OCI-LY3 (cell line): ENCODE data around the gene NASP.

ENCODE experiments used
- H2AFZ ChIP-seq: fragments of 200-600, 300-600 bp; shearing (Covaris generic); 2 replicates; pipeline ENCODE4 v1.6.0; 2014; ENCODE audit warnings: antibody characterized with exemption, low read depth, low read length
- H3K27ac ChIP-seq: fragments of 200-600, 300-600 bp; sonication (generic); 2 replicates; pipeline ENCODE4 v1.5.1; 2014; ENCODE audit warnings: mild to moderate bottlenecking, low read length, moderate library complexity, mixed read lengths
- H3K27me3 ChIP-seq: fragments of 200-600, 300-600 bp; sonication (generic); 2 replicates; pipeline ENCODE4 v1.6.1; 2014; ENCODE audit warnings: low read depth, low read length, mixed read lengths
- H3K36me3 ChIP-seq: fragments of 200-600, 300-600 bp; sonication (generic); replicated peaks from 2 replicates; pipeline ENCODE3; 2014; ENCODE audit warnings: low read depth, low read length, mixed read lengths
- H3K4me1 ChIP-seq: fragments of 300-600, 200-600 bp; sonication (generic); 2 replicates; pipeline ENCODE4 v1.6.1; 2014; ENCODE audit warnings: low read length, mixed read lengths
- H3K4me2 ChIP-seq: fragments of 200-600, 300-600 bp; sonication (generic); 2 replicates; pipeline ENCODE4 v1.6.1; 2014; ENCODE audit warnings: low read length, mixed read lengths
- H3K4me3 ChIP-seq: fragments of 300-600, 200-600 bp; sonication (generic); 2 replicates; pipeline ENCODE4 v1.5.1; 2014; ENCODE audit warnings: antibody characterized with exemption, mild to moderate bottlenecking, low read length, moderate library complexity
- H3K79me2 ChIP-seq: fragments of 300-600, 200-600 bp; shearing (Covaris generic); 2 replicates; pipeline ENCODE4 v1.6.1; 2014; ENCODE audit warnings: mild to moderate bottlenecking, low read length, mixed read lengths
- H3K9ac ChIP-seq: fragments of 300-600, 200-600 bp; shearing (Covaris generic); 2 replicates; pipeline ENCODE4 v1.6.0; 2014; ENCODE audit warnings: mild to moderate bottlenecking, low read length, moderate library complexity
- H3K9me3 ChIP-seq: fragments of 200-600, 300-600 bp; shearing (Covaris generic); 2 replicates; pipeline ENCODE4 v1.6.1; 2014; ENCODE audit warnings: low read length, mixed read lengths; ENCODE audit not compliant: insufficient read depth
- H4K20me1 ChIP-seq: fragments of 200-600, 300-600 bp; sonication (generic); 2 replicates; pipeline ENCODE4 v1.6.1; 2016; ENCODE audit warnings: low read length, mixed read lengths; ENCODE audit not compliant: insufficient read depth
- EZH2phosphoT487 ChIP-seq: fragments of 200-600 bp; shearing (Covaris generic); IDR thresholded peaks from 2 replicates; pipeline ENCODE4 v1.6.1; 2018; ENCODE audit warnings: antibody characterized with exemption, mixed run types, low read depth
- TF ChIP-seq, protein P1 (sequence below): fragments of 200-600, 300-600 bp; sonication (generic); IDR thresholded peaks from 2 replicates; pipeline ENCODE4 v1.5.1; 2014; ENCODE audit warnings: antibody characterized with exemption, low read length, low read depth

NASP gene

DNA sequence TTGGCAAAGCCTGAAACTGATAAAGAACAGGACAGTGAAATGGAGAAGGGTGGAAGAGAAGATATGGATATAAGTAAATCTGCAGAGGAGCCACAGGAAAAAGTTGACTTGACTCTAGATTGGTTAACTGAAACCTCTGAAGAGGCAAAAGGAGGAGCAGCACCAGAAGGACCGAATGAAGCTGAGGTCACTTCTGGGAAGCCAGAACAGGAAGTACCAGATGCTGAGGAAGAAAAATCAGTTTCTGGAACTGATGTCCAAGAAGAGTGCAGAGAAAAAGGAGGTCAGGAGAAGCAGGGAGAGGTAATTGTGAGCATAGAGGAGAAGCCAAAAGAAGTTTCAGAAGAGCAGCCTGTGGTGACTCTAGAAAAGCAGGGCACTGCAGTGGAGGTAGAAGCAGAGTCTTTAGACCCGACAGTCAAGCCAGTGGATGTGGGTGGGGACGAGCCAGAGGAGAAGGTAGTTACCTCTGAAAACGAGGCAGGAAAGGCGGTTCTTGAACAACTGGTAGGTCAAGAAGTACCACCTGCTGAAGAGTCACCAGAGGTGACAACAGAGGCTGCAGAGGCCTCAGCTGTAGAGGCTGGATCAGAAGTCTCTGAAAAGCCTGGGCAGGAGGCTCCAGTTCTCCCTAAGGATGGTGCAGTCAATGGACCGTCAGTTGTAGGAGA lies 23.7 kb downstream of the NASP start:
- peaks cover 24% of the 10 kb centered on the region for H3K79me2 ChIP-seq
- TF ChIP-seq, protein P1, sequence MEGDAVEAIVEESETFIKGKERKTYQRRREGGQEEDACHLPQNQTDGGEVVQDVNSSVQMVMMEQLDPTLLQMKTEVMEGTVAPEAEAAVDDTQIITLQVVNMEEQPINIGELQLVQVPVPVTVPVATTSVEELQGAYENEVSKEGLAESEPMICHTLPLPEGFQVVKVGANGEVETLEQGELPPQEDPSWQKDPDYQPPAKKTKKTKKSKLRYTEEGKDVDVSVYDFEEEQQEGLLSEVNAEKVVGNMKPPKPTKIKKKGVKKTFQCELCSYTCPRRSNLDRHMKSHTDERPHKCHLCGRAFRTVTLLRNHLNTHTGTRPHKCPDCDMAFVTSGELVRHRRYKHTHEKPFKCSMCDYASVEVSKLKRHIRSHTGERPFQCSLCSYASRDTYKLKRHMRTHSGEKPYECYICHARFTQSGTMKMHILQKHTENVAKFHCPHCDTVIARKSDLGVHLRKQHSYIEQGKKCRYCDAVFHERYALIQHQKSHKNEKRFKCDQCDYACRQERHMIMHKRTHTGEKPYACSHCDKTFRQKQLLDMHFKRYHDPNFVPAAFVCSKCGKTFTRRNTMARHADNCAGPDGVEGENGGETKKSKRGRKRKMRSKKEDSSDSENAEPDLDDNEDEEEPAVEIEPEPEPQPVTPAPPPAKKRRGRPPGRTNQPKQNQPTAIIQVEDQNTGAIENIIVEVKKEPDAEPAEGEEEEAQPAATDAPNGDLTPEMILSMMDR = no peak
- no peak for TF ChIP-seq EZH2phosphoT487
- H3K4me1 ChIP-seq = peaks cover 9% of the 10 kb centered on the region
- H3K9me3 ChIP-seq = no peaks in the 10 kb centered on the region
- no peak overlapping the region for H3K4me2 ChIP-seq
- H2AFZ ChIP-seq = no peak overlapping the region
- H3K27ac ChIP-seq = no peak overlapping the region
- H4K20me1 ChIP-seq = peaks cover 27% of the 10 kb centered on the region
- H3K4me3 ChIP-seq = no peak overlapping the region
- peaks cover 43% of the 10 kb centered on the region for H3K36me3 ChIP-seq
- H3K27me3 ChIP-seq = no peaks in the 10 kb centered on the region
- no peak overlapping the region for H3K9ac ChIP-seq

DNA sequence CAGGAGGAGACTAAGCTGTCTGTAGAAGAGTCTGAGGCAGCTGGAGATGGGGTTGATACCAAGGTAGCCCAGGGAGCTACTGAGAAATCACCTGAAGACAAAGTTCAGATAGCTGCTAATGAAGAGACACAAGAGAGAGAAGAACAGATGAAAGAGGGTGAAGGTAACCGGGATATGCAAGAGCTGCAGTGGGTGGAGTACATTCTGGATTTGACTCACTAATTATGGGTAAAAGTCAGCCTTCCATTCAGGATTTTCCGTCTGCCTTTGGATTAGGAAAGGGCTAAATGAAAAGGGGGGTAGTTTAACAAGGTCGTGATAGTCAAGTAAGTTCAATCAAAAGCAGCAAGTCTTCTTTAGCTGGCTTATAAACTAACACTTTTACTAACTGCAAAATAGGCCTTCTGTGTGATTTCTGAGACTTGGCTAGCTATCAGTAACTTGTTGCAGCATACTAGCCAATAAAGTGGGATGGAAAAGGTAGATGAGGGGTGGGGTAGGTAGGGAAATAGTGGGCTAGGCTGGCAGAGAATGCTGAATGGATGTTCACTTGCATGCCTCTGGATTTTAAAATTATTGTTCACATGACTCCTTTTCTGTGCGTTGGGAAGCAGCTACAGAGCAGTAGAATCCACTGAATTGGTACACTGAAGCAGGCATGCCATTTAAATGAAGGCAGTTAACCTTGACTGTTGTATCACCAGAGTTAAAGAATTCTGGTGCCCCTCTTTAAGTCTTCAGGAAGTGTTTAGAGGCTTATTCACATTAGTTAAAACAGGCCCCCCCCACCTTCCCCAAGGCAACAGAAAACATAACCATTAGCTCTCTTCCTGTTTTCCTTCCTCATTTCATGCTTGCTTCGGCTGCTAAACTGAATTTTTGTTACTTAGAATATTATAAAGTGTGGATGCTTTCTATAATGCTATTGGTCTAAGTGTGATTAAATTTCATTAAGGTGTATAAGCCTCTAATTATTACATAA lies 24.6 kb downstream of the NASP start:
- H3K4me2 ChIP-seq = no peak overlapping the region
- no peaks in the 10 kb centered on the region for H3K9me3 ChIP-seq
- no peak overlapping the region for H3K27ac ChIP-seq
- no peaks in the 10 kb centered on the region for H3K27me3 ChIP-seq
- TF ChIP-seq, protein P1 = no peak
- no peak for TF ChIP-seq EZH2phosphoT487
- peaks cover 9% of the 10 kb centered on the region for H3K4me1 ChIP-seq
- H2AFZ ChIP-seq = no peak overlapping the region
- peaks cover 19% of the 10 kb centered on the region for H4K20me1 ChIP-seq
- no peak overlapping the region for H3K9ac ChIP-seq
- H3K36me3 ChIP-seq = peaks cover 49% of the 10 kb centered on the region
- H3K4me3 ChIP-seq = no peak overlapping the region
- H3K79me2 ChIP-seq = peaks cover 18% of the 10 kb centered on the region

DNA sequence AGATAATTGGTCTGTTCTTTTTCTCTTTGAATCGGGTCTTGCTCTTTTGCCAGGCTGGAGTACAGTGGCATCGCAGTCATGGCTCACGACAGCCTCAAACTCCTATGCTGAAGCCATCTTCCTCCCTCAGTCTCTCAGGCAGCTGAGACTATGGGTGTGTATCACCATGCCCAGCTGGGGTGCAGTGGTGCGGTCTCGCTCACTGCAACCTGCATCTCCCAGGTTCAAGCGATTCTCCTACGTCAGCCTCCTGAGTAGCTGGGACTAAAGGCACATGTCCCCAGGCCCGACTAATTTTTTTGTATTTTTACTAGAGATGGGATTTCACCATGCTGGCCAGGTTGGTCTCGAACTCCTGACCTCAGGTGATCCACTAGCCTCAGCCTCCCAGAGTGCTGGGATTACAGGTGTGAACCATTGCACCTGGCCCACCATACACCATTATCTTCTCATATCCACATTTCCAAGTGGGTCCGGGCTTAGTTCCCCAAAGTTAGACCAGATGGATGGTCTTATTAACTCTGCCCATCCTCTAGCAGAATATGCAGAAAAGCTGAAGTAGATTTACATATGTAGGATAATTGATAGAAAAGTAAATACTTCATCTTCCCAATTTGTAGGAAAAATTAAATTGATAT lies 26.9 kb downstream of the NASP start:
- Histone ChIP-seq H4K20me1 (peaks cover 19% of the 10 kb centered on the region), H3K36me3 (peaks cover 61% of the 10 kb centered on the region)

More for the DNA sequence above, 26.9 kb downstream of the NASP start:
- no peak overlapping the region for H3K4me2 ChIP-seq
- H2AFZ ChIP-seq = no peak overlapping the region
- H3K27ac ChIP-seq = no peak overlapping the region
- TF ChIP-seq EZH2phosphoT487 = no peak
- TF ChIP-seq, protein P1 = no peak
- H3K27me3 ChIP-seq = no peaks in the 10 kb centered on the region
- H3K9ac ChIP-seq = no peak overlapping the region
- peaks cover 19% of the 10 kb centered on the region for H3K4me1 ChIP-seq
- H3K4me3 ChIP-seq = no peak overlapping the region
- H3K79me2 ChIP-seq = peaks cover 8% of the 10 kb centered on the region
- H3K9me3 ChIP-seq = no peaks in the 10 kb centered on the region
